M059J (cell line): ENCODE measurements around the gene BPIFA2. TPM values are rescaled to one million over a fixed set of nuclear protein-coding genes. Genes with fewer than 3 reads are reported as not detected.
A peak's percentile ranks its signal among the peaks of the same experiment; 100 is the strongest.
"Not testable (repeated sequence)": the region's sequence is repeated elsewhere in the genome, so short reads cannot be mapped to it uniquely, and the experiment has no call there.

Source experiments
- DNase-seq: peaks from one replicate; pipeline ENCODE4 v3.0.0-alpha.2; 2012; ENCODE audit warnings: low read depth
- total RNA-seq: library from RNA; depleted of rRNA; stranded (reverse); fragments of >200 nt; shearing (Covaris generic); gene quantifications from 2 replicates; pipeline ENCODE4 v1.2.3, GENCODE V29; 2014; rRNA removed

Gene BPIFA2, protein sequence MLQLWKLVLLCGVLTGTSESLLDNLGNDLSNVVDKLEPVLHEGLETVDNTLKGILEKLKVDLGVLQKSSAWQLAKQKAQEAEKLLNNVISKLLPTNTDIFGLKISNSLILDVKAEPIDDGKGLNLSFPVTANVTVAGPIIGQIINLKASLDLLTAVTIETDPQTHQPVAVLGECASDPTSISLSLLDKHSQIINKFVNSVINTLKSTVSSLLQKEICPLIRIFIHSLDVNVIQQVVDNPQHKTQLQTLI
- total RNA-seq, result not detected in 2 replicates

DNA sequence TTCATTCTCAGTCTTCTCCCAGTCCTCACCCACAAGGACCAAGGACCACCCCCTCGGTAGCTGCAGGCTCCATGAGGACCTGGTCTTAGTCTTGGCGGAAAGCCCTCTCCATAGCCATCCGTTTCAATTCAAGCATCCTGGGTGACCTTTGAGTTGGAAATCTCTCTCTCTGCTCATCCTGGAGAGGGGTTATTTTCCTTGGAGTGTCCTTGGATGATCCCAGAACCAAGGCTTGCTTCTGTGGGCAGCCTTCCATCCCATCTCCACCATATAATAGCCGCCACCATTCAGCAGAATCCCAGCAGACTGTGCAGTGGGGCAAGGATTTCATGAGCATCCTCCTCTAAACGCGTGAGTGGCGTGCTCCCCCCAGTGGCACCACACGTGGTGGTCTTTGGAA, at the start of gene BPIFA2:
BPIFA2 (plus strand) TSS at position 301 of the 400 bp plus-strand sequence. CDS start 987 bp downstream, outside the sequence.
- no peak for DNase-seq

DNA sequence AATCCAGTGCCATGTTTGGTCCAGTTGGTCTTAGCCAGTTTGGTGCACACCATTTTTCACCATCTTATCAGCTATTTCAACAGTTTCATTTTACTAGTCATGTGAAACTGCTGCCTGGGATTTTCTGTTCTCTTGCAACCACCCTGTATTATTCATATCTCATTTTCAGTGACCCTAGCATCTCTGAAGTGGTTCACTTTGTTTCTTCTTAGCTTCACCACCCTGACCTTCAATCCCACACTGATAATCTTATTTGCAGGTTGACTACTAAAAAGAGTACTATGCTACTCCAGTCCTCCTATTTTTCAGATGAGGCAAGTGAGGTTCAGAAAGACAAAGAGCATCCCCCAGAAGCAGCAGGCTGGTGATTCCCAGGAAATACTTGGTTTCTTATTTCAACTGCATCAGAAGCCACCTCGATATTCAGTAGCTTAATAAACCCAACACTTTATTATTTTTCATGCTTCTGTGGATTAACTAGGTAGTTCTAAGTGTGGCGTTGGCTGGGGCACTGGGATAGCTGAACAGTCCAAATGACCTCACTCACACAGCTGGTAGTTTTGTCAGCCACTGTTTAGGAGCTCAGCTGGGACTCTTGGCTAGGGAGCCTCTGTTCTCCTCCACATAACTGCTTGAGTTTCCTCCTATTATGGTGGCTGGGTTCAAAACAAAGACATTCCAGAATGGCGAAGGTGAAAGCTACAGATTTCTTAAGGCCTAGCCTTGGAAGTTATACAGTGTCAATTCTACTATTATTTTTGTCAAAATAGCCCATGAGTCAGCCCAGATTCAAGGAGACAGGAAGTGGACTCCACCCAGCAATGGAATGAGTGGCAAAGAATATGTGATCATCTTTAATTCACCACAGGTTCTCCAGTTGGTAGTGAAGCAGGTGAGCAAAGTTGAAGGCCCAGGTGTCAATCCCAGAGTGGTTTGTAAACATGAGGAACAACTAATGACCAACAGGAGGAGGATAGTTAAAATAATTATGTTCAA, 47.9 kb upstream of the BPIFA2 start:
- peak; percentile 28 for DNase-seq

DNA sequence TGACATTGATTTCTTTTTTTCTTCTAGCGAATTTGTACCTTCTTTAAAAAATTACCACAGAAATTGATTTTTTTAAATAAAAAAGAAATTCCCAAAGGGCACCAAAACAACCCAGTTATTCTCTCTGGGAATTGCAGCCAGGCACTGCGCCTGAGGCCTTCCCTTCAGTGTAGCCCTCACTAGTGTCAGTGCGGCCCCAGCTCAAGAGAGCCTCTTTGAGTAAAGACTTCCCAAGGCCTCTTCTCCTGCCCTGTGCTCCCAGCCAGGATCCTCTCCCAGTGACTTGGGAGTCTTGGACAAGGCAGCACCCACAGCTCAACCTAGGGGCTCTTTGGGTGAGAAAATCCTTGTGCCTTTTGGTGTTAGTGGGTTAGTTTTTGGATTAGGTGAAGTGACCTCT, 47.0 kb upstream of the BPIFA2 start:
- DNase-seq, result no peak

DNA sequence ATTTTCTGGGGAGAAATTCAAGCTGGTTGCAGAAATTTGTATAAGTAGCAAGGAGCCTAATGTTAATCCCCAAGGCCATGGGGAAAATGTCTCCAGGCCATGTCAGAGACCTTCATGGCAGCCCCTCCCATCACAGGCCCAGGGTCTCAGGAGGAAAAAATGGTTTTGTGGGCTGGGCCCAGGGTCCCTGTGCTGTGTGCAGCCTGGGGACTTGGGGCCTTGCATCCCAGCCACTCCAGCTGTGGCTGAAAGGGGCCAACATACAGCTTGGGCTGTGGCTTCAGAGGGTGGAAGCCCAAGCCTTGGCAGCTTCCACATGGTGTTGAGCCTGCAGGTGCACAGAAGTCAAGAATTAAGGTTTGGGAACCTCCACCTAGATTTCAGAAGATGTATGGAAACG, 45.7 kb upstream of the BPIFA2 start:
- DNase-seq, result not testable (repeated sequence)

DNA sequence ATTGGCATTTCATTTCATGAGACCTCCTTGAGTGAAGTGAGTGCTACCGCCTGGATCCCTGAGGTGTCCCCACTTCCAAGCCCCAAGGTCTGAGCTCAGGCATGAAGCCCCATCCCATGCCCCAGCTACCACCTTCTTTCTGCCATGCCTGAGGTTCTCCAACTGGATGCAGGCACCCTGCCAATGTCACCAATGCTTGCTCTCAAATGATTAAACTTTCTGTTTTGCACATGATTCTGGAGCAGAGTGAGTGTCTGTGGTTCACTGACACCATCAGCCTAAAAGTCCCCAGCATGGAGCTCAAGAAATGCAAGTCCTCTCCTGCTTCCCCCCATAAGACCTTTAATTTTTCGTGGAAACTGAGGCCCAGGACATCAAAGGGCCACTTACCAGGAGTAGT, 43.7 kb upstream of the BPIFA2 start:
- DNase-seq, result no peak

DNA sequence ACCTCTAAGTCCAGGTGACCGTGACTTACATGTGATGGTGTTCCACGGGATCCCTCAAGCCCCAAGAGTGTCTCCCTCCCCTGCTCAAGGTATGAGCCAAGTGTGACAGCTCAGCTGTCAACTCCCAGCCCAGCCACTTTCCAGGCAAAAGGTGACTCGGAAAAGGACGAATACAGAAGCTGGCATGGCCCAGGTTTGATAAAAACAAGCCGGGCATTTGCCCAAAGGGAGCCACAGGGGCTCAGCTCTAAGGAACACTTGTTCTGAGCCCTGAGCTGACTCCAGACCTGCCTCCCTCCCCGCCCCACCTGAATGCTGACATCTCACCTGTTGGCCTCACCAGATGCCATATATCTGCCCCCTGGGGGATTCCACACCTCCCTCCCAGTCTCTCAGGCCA, 43.0 kb upstream of the BPIFA2 start:
- no peak for DNase-seq

DNA sequence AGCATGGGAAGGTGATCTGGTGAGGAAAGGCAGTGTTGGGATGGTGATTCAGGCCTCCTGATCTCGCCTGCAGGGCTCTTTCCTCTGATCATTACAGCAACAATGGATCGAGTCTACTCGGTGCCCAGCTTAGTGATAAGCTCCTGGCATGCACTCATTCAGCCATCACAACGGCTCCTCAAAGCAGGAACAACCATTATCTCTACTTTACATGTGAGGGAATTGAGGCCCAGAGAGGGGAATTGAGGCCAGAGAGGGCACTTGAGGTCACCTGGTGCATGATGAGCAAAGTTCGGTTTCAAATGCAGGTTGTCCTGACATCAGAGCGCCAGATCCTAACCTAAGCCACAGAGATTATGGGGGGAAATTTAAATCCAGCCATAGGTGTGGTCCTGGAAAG, 42.0 kb upstream of the BPIFA2 start:
- DNase-seq, result no peak

DNA sequence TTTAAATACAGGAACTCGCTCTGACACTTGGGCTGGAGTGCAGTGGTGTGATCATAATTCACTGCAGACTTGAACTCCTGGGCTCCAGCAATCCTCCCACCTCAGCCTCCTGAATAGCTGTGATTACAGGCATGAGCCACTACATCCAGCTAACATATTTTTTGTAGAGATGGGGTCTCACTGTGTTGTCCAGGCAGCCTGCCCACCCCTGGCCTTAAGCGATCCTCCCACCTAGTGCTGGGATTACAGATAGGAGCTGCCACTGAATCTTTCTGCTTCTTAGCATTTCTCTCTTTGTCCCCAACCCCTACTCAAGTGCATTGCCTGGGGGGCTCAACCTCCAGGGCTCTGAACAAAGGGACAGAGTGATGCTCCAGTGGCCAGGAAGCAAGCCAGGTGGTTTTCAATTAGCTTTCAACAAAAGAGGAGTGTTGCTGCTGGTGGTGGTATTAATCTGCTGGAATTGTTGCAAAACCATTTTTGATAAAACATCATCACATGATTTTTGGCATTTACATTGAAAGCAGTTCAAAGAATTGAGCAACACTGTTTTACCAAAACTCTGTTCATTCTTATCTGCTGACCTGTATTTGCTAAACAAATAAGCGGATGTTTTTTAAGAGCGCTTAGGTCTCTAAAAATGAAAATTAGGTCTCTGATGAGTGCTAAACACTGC, 40.4 kb upstream of the BPIFA2 start:
- DNase-seq, result no peak

DNA sequence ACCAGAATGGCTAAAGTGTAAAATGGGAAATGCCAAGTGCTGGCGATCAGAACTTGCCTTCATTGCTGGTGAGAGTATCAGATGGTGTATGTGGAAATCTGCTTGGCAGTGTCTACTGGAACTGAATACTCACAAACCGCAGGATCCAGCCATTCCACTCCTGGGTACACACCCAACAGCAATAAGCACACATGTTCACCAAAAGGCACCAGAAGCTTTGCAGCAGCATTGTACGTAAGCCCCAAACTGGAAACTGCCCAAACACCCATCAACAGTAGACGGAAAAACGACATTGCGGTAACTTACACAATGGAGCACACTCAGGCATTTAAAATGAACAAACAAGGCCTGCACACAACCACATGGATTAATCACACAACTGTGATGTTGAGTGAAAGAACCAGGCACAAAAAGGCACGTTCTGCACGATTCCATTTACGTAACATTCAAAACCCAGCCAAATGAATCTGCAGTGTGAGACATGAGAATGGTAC, 37.3 kb upstream of the BPIFA2 start:
- DNase-seq, result peak; percentile 33

DNA sequence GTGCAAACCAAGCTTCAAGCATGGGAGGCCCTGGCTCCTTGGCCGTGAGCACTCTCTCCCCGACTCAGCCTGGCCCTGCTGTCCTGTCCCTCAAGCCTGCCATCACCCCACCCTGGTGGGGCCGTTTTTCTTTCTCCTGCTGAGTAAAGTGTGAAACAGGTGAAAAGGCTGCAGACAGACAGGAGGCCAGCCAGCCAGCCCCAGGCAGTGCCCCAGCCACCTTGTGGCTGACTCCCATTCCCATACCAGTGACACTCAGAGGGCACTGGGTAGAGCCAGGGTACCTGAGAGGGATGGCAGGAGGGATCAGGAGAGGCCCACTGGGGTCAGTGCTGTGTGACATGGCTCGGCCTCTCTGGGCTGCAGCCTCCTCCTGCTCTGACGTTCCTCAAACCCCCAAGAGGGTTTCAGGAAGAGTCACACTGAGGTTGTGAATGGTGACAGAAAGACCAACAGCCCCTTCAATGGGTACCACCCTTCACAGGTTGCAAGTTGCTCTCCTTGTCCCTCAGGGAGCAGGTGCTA, 35.9 kb upstream of the BPIFA2 start:
- DNase-seq, result no peak

DNA sequence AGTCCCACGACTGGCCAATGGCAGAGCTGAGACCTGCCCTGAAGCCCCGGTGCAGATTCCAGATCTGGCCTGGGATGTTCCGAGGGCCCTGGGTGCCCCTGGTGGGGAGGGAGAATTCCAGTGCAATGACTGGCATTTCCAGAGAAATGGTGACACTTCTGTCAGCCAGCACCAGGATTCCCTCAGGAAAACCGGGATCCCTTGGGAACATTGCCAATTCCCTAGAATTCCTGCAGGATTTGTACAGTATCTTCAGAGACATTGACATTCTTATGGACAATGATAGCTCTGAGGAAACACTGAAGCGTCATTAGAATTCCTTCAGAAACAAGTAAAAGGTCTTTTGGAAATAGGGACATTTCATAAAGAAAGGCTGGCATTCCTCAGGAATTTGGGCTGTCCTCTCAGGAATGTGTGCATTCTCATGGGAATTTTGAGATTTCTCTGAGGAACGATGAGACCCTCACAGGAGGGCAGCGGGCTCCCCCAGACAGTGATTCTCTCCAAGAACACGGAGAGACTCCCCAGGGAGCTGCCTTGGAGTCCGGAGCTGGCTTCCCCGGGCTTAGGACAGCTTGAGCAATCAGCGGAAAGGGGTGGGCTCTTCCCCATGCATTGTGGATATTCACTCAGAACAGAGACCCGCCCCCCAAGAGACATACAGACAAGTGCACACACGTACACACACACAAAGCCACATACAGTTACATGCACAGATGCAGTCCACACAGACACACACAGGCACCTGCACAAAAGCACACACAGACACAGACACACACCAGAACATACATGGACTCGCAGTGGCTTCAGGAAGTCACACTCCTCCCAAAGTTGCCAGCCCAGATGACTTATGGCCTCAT, 35.2 kb upstream of the BPIFA2 start:
- no peak for DNase-seq

DNA sequence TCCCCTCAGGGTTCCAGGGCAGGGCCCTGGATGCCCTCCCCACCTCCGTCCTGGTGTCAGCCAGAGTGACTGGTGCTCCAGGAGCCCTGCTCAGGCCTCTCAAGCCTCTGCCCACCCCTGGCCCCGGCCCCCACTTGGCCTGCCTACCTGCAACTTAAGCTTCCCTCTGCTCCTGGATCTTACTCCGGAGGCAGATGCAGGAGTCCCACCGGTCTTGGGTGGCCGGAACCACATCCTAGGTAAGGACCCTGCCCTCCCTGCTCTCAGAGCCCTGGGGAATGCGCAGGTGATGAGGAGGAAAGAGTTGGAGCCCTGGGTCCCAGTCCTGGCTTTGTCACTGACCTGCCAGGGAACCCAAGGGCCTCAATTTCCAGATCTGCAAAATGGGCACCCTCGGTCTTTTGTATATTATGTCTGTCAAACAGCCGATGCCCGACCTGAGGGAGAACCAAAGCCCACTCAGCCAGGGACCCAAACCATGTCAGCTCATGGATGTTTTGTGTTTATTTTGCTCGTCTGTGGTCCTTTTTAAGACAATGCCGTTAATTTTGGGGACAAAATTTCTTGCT, 34.5 kb upstream of the BPIFA2 start:
- DNase-seq, result no peak

DNA sequence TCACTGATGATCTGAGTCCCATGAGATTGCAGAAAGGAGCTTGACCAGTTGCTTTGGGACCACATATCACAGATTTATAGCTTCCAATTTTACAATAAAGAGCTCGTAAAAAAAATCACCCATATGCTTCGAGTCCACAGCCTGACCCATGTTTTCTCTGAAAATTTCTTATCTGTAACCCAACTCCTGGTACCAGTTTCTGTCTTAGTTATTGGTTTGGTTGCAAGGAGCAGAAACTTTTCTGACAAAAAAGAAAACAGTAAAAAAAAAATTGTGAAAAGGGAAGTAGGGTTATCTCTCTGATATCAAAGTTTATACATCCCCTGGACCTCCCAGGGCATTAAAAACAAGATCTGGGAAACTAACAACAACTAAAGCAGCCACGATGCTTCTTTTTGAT, 30.8 kb upstream of the BPIFA2 start:
- no peak for DNase-seq

DNA sequence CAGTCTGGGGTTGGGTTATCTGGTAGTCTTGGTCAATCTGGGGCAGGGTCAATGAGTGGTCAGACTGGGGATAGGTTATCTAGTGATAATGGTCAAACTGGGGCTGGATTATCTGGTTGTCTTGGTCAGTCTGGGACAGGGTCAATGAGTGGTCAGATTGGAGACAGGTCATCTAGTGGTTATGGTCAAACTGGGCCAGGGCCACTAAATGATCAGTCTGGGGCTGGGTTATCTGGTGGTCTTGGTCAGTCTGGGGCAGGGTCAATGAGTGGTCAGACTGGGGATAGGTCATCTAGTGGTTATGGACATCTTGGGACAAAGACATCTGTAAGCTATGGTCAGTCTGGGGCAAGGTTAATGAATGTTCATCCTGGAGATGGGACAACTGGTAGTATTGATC, 28.5 kb upstream of the BPIFA2 start:
- no peak for DNase-seq

DNA sequence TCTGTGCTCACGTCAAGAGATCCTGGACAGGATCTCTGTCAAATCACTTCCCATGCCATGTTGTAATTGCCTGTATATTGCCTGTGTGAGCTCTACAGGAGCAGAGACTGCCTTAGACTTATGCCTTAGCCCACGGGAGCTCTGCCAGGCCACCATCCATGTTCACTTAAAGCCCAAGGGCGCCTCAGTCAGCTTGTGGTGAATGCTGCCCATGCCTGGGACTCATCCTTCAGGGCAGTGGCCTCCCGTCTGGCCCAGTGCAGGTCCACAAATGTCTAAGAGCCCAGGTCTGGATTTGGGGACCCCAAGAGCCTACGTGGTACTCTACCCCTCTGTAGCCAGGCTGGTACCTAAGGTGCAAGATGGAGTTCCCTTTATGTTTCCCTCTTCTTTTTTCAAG, 22.4 kb upstream of the BPIFA2 start:
- DNase-seq, result no peak

DNA sequence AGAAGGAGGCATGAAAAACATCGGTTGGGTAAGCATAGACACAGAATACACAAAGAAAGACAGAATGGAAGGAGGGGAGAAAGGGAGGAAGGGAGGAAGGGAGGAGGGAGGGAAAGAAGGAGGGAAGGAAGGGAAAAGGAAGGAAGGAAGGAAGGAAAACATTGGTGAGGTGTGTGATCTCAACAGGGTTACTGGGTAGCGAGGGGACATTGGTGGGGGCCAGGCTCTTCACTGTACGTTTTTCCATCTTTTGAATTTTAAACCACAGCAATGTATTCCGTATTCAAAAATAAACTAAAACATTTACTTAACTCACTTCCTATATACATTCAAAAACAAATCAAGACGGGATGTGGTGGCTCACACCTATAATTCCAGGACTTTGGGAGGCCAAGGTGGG, 20.7 kb upstream of the BPIFA2 start:
- DNase-seq, result no peak

DNA sequence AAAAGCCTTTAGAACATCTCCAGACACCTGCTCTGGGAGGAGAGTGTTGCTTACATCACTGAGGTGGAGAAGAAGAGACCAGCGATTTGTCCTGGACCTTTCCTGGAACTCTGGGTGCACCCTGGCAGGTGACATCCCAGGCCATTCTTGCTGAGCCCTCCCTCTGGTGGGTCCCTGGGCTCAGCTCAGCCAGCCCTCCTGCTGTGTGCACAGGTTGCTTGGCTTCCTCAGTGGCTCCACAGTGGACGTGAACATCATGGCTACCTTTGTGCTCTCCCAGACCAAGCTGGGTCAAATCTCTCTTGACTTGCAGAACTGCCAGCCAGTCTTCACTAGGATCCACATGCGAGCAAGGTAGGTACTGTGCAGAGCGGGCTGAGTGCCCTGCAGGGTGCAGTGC, 19.9 kb upstream of the BPIFA2 start:
- DNase-seq, result no peak

DNA sequence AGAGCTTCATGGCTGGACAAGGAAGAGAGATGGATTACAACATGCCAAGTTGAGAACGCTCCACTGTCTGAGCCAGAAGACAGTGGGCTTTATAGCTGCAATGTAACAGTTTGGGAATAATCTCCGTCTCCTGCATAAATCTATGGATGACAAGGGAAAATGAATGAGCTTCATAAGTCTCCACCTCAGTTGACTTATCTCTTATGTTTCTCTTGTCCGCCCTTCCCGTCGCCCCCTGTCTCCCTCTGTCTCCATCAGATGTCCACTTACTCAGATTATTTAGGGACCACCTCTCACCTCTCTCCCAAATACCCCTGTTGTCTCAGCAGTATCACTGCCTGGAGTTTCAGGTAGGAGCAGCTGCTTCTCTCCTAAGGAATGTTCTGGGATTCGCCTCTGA, 13.7 kb upstream of the BPIFA2 start:
- DNase-seq, result no peak

DNA sequence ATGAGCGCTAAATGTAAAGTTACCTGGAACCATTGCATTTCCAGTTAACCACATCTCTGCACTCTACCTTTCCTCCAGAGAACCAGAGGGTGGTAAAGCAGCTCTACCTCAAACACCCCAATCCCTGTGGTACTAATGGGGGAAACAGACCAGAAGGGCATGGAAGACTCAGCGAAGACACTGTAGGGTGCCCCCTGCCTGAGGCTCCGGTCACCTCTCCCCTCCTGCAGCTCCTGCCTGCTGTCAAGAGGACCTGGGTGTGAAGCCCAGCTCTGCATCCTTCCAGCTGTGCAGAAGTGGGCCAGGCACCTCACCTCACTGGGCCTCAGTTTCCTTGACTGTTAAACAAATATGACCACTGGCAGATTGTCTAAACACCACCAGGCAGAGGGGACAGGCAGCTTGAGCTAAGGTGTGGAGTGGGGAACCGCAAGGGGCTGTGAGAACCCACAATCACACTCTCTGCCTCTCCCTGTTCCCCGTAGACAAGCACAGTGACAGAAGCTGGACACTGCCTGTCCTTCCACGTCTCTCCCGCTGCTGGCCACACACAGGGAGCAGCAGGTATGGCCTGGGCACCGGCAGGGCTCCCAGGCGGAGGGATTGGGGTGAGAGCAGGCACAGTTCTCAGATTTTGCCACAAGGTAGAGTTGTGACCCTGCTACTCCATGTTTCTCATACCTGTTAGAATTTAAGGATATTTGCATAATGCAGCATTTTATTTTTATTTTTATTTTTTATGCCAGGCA, 9.1 kb upstream of the BPIFA2 start:
- DNase-seq, result no peak

DNA sequence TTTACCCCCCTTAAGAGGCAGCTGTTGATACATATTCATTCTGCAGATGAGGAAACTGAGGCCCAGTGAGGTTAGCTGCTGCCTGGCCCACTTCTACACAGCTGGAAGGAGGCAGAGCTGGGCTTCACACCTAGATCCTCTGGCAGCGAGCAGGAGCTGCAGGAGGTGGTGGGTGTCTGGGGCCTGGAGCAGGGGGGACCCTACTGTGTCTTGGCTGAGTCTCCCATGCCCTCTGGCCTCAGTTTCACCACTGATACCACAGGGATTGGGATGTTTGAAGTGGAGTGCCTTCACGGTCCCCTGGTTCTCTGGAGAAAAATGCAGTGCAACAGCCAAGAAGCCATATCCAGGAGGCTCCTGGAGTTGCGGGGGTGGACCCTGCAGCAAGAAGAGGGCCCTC, 8.2 kb upstream of the BPIFA2 start:
- no peak for DNase-seq
